LNCAP (cell line): ENCODE results near the gene DACH2.

Experiments
- CTCF ChIP-seq: fragments of 450-650 bp; IDR thresholded peaks from 2 replicates; pipeline ENCODE4 v1.5.1; 2017; ENCODE audit warnings: mild to moderate bottlenecking

DACH2 gene

GRCh38 chrX:86507331-86507730 is 359.1 kb downstream of the DACH2 start:
- no peak for TF ChIP-seq CTCF

- TF ChIP-seq CTCF = no peak
Observed at GRCh38 chrX:86579777-86580176, 431.5 kb downstream of the DACH2 start.

GRCh38 chrX:86604607-86605006 is 456.4 kb downstream of the DACH2 start:
- TF ChIP-seq CTCF = no peak

- TF ChIP-seq CTCF = no peak
Observed at GRCh38 chrX:86696951-86697350, 548.7 kb downstream of the DACH2 start.

GRCh38 chrX:86711531-86712180 is 563.4 kb downstream of the DACH2 start:
- TF ChIP-seq CTCF = no peak

- no peak for TF ChIP-seq CTCF
Observed at GRCh38 chrX:86714441-86714840, 566.2 kb downstream of the DACH2 start.

GRCh38 chrX:86724277-86724676 is 576.0 kb downstream of the DACH2 start:
- TF ChIP-seq CTCF = no peak

GRCh38 chrX:86747091-86747490 is 598.8 kb downstream of the DACH2 start:
- TF ChIP-seq CTCF = no peak
